ENCODE results near the gene HOXD10. TPM values are rescaled to one million over a fixed set of nuclear protein-coding genes. Genes with fewer than 3 reads are reported as not detected.

The HOXD10 gene
- total RNA-seq (not detected in 2 replicates), polyA plus RNA-seq (not detected in 2 replicates), polyA minus RNA-seq (ENCODE audit: low replicate concordance) (not detected in 2 replicates)
- not detected in 2 replicates for polyA plus RNA-seq (2012)

GRCh38 chr2:176115883-176116813 lies at the start of gene HOXD10:
Gene HOXD10, plus strand, starts transcription at chr2:176116778. Its CDS starts 56 bp downstream, at chr2:176116834.
- Histone ChIP-seq H2AFZ (ENCODE audit: low read length) (no peak within 1 kb of the TSS), H3K9ac (ENCODE audit: insufficient read depth, low read length) (no peak within 1 kb of the TSS), H3K4me3 (replicated peaks in 1 of 4; ENCODE audit: control extremely low read depth in 1 of 4, insufficient read depth in 1 of 4, low read depth in 3 of 4, low read length in 4 of 4) (no peak within 1 kb of the TSS), H3K9me3 (ENCODE audit: control insufficient read depth, insufficient read depth, low read depth, low read length) (no peaks in the 10 kb centered on the region), H3K27me3 (ENCODE audit: control insufficient read depth, insufficient read depth, low read length) (peaks cover 92% of the 10 kb centered on the region), H3K79me2 (ENCODE audit: control insufficient read depth, insufficient read depth, low read length) (no peaks in the 10 kb centered on the region), H4K20me1 (ENCODE audit: control insufficient read depth, extremely low read depth, insufficient read depth, low read length) (no peaks in the 10 kb centered on the region), H3K27ac (ENCODE audit: insufficient read depth, low read length) (no peak within 1 kb of the TSS), H3K4me2 (ENCODE audit: extremely low read depth, insufficient read depth, low read length) (no peak within 1 kb of the TSS), H3K36me3 (ENCODE audit: control insufficient read depth, insufficient read depth, low read length) (no peaks in the 10 kb centered on the region), H3K4me1 (ENCODE audit: control insufficient read depth, extremely low read depth, insufficient read depth, low read length) (no peaks in the 10 kb centered on the region)
- no peak for DNase-seq (ENCODE audit: low read depth in 2 of 2)
- TF ChIP-seq EZH2 (IDR thresholded peaks at IDR 0.05; ENCODE audit: low read length, missing control alignments) = peak; percentile 49
- TF ChIP-seq, protein P1, sequence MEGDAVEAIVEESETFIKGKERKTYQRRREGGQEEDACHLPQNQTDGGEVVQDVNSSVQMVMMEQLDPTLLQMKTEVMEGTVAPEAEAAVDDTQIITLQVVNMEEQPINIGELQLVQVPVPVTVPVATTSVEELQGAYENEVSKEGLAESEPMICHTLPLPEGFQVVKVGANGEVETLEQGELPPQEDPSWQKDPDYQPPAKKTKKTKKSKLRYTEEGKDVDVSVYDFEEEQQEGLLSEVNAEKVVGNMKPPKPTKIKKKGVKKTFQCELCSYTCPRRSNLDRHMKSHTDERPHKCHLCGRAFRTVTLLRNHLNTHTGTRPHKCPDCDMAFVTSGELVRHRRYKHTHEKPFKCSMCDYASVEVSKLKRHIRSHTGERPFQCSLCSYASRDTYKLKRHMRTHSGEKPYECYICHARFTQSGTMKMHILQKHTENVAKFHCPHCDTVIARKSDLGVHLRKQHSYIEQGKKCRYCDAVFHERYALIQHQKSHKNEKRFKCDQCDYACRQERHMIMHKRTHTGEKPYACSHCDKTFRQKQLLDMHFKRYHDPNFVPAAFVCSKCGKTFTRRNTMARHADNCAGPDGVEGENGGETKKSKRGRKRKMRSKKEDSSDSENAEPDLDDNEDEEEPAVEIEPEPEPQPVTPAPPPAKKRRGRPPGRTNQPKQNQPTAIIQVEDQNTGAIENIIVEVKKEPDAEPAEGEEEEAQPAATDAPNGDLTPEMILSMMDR (conservative IDR thresholded peaks at IDR 0.05 in 1 of 2, IDR thresholded peaks at IDR 0.05 in 1 of 2; ENCODE audit: low read depth in 1 of 2, low read length in 2 of 2) = no peak

- DNase-seq (ENCODE audit: low read depth in 2 of 2) = no peak
- H3K9ac ChIP-seq (ENCODE audit: insufficient read depth, low read length) = no peak overlapping the region
- peaks cover 25% of the 10 kb centered on the region for H3K27me3 ChIP-seq (ENCODE audit: control insufficient read depth, insufficient read depth, low read length)
- peak overlapping the region in 2 of 4 experiments; percentile 25 to 36 for H3K4me3 ChIP-seq (replicated peaks in 1 of 4; ENCODE audit: control extremely low read depth in 1 of 4, insufficient read depth in 1 of 4, low read depth in 3 of 4, low read length in 4 of 4)
- TF ChIP-seq EZH2 (IDR thresholded peaks at IDR 0.05; ENCODE audit: low read length, missing control alignments) = no peak
- TF ChIP-seq, protein P1 (conservative IDR thresholded peaks at IDR 0.05 in 1 of 2, IDR thresholded peaks at IDR 0.05 in 1 of 2; ENCODE audit: low read depth in 1 of 2, low read length in 2 of 2) = no peak
- H3K79me2 ChIP-seq (ENCODE audit: control insufficient read depth, insufficient read depth, low read length) = no peaks in the 10 kb centered on the region
- H3K9me3 ChIP-seq (ENCODE audit: control insufficient read depth, insufficient read depth, low read depth, low read length) = no peaks in the 10 kb centered on the region
- H2AFZ ChIP-seq (ENCODE audit: low read length) = no peak overlapping the region
- no peak overlapping the region for H3K4me2 ChIP-seq (ENCODE audit: extremely low read depth, insufficient read depth, low read length)
- no peaks in the 10 kb centered on the region for H4K20me1 ChIP-seq (ENCODE audit: control insufficient read depth, extremely low read depth, insufficient read depth, low read length)
- no peaks in the 10 kb centered on the region for H3K36me3 ChIP-seq (ENCODE audit: control insufficient read depth, insufficient read depth, low read length)
- no peak overlapping the region for H3K27ac ChIP-seq (ENCODE audit: insufficient read depth, low read length)
- no peaks in the 10 kb centered on the region for H3K4me1 ChIP-seq (ENCODE audit: control insufficient read depth, extremely low read depth, insufficient read depth, low read length)
These were observed 48.8 kb upstream of the HOXD10 start for GRCh38 chr2:176067589-176068418.

DNA sequence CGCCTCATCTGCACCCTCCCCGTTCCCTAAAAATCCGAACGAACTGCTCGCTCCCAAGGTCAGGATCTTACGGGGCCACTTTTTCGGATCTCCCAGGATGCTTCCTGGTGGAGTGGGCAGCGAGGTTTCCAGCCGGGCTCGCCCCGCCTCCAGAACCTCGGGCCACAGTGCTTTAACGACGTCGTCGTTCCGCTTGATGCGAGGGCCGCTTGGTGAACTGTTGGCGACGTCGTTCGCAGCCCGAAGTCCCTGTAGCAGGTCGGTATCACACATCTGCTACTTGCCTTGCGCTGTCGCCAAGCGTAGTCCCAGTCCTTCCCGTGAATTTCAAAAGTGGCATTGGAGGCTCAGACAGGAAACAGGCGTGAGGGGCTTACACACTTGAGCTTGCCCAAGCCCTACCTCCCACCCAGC lies 48.2 kb upstream of the HOXD10 start:
- H3K27ac ChIP-seq (ENCODE audit: insufficient read depth, low read length) = no peak overlapping the region
- peaks cover 30% of the 10 kb centered on the region for H3K27me3 ChIP-seq (ENCODE audit: control insufficient read depth, insufficient read depth, low read length)
- no peaks in the 10 kb centered on the region for H3K36me3 ChIP-seq (ENCODE audit: control insufficient read depth, insufficient read depth, low read length)
- no peaks in the 10 kb centered on the region for H3K9me3 ChIP-seq (ENCODE audit: control insufficient read depth, insufficient read depth, low read depth, low read length)
- no peaks in the 10 kb centered on the region for H4K20me1 ChIP-seq (ENCODE audit: control insufficient read depth, extremely low read depth, insufficient read depth, low read length)
- no peak overlapping the region for H3K9ac ChIP-seq (ENCODE audit: insufficient read depth, low read length)
- H3K79me2 ChIP-seq (ENCODE audit: control insufficient read depth, insufficient read depth, low read length) = no peaks in the 10 kb centered on the region
- no peak overlapping the region for H3K4me3 ChIP-seq (replicated peaks in 1 of 4; ENCODE audit: control extremely low read depth in 1 of 4, insufficient read depth in 1 of 4, low read depth in 3 of 4, low read length in 4 of 4)
- no peak overlapping the region for H3K4me2 ChIP-seq (ENCODE audit: extremely low read depth, insufficient read depth, low read length)
- H3K4me1 ChIP-seq (ENCODE audit: control insufficient read depth, extremely low read depth, insufficient read depth, low read length) = no peaks in the 10 kb centered on the region
- TF ChIP-seq, protein P1 (conservative IDR thresholded peaks at IDR 0.05 in 1 of 2, IDR thresholded peaks at IDR 0.05 in 1 of 2; ENCODE audit: low read depth in 1 of 2, low read length in 2 of 2) = no peak
- TF ChIP-seq EZH2 (IDR thresholded peaks at IDR 0.05; ENCODE audit: low read length, missing control alignments) = peak; percentile 68
- no peak overlapping the region for H2AFZ ChIP-seq (ENCODE audit: low read length)
- DNase-seq (ENCODE audit: low read depth in 2 of 2) = no peak

All from fibroblast of lung (primary cell).